Ovary (tissue), 3 donors: ENCODE data around the gene ZP1.

Source experiments
- EP300 ChIP-seq: sonication (generic); formaldehyde crosslinking; IDR thresholded peaks from one replicate; pipeline ENCODE4 v1.6.1; 2017; ENCODE audit warnings: antibody characterized with exemption
- POLR2A ChIP-seq: fragments of 450-650 bp; IDR thresholded peaks from one replicate; pipeline ENCODE4 v1.6.1; 2017; ENCODE audit warnings: antibody characterized with exemption, mild to moderate bottlenecking, moderate library complexity
- TF ChIP-seq, protein P1 (sequence below), 3 donors: fragments of 450-650 bp in 2 of 3; fragments of 200-600 bp in 1 of 3; IDR thresholded peaks; one replicate each; pipeline versions ENCODE4 v1.5.1 to v1.8.0; 2016 to 2022; ENCODE audit warnings: antibody characterized with exemption in 3 of 3, mild to moderate bottlenecking in 1 of 3
- donor health status: DM: no; HTN: no; CAD: no.

DNA sequence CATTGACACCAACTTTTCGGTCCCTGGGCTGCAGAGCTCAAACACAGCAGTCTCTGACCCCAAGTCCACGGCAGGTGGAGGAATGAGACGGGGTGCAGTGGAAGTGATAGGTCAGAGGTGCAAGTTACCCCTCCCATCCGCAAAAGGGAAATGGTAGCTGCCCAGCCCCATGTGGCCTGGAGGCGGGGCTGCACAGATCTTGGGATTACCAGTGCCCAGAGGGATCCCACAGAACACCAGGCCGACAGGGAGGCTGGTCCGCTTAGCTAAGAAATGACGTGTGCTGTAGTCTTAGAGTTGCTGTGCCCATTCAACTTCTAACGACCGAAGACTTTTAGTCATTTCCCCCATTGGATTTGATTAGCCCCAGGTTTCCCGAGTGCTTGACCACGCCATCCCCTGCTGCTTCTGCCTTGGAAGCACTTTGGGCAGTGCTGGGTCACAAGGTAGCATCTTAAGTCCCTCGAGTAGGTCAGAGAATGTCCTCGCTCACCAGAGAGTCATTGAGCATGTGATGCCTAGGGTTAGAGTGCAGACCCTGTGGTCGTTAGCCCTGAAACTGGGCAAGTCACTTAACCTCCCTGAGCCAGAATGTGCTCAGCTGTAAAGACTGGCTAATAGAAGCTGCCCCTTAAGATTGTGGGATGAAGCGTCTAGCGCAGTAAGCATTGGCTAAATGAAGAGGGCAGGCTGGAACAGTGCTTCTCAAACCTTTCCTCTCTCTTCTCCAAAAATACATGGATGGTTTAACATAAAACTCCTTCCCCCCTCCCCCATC lies 15.8 kb upstream of the ZP1 start:
- TF ChIP-seq POLR2A, result no peak
- TF ChIP-seq, protein P1, sequence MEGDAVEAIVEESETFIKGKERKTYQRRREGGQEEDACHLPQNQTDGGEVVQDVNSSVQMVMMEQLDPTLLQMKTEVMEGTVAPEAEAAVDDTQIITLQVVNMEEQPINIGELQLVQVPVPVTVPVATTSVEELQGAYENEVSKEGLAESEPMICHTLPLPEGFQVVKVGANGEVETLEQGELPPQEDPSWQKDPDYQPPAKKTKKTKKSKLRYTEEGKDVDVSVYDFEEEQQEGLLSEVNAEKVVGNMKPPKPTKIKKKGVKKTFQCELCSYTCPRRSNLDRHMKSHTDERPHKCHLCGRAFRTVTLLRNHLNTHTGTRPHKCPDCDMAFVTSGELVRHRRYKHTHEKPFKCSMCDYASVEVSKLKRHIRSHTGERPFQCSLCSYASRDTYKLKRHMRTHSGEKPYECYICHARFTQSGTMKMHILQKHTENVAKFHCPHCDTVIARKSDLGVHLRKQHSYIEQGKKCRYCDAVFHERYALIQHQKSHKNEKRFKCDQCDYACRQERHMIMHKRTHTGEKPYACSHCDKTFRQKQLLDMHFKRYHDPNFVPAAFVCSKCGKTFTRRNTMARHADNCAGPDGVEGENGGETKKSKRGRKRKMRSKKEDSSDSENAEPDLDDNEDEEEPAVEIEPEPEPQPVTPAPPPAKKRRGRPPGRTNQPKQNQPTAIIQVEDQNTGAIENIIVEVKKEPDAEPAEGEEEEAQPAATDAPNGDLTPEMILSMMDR (IDR thresholded peaks at IDR 0.05), result no peak
- TF ChIP-seq EP300, result no peak
